KMS-11 (cell line): ENCODE results near the gene RSPH1.

Experiments
- H2AFZ ChIP-seq: fragments of 200-600 bp; sonication (generic); 2 replicates; pipeline ENCODE4 v1.6.1; 2016; ENCODE audit warnings: antibody characterized with exemption, mixed run types, low read depth
- H3K27ac ChIP-seq: fragments of 200-600 bp; sonication (generic); 2 replicates; pipeline ENCODE4 v1.6.1; 2016; ENCODE audit warnings: mild to moderate bottlenecking, mixed run types
- H3K27me3 ChIP-seq: fragments of 200-600 bp; sonication (generic); 2 replicates; pipeline ENCODE4 v1.6.1; 2017; ENCODE audit warnings: mild to moderate bottlenecking, low read depth, mixed run types, moderate library complexity; ENCODE audit not compliant: insufficient read depth
- H3K36me3 ChIP-seq: fragments of 200-600 bp; sonication (generic); 2 replicates; pipeline ENCODE4 v1.6.1; 2017; ENCODE audit warnings: mild to moderate bottlenecking, mixed run types; ENCODE audit not compliant: insufficient read depth
- H3K4me1 ChIP-seq: fragments of 200-600 bp; sonication (generic); 2 replicates; pipeline ENCODE4 v1.6.1; 2016; ENCODE audit warnings: mild to moderate bottlenecking, low read depth, mixed run types; ENCODE audit not compliant: poor library complexity, severe bottlenecking
- H3K4me2 ChIP-seq: fragments of 200-600 bp; sonication (generic); 2 replicates; pipeline ENCODE4 v1.7.0; 2016; ENCODE audit warnings: mild to moderate bottlenecking, mixed run types
- H3K4me3 ChIP-seq: fragments of 200-600 bp; sonication (generic); IDR thresholded peaks from 2 replicates; pipeline ENCODE4 v1.6.1; 2017; ENCODE audit warnings: low read depth, low read length, mixed read lengths; ENCODE audit not compliant: insufficient read depth
- H3K79me2 ChIP-seq: fragments of 200-600 bp; sonication (generic); 2 replicates; pipeline ENCODE4 v1.6.1; 2016; ENCODE audit warnings: low read depth, mixed run types; ENCODE audit not compliant: insufficient read depth
- H3K9ac ChIP-seq: fragments of 200-600 bp; sonication (generic); 2 replicates; pipeline ENCODE4 v1.6.1; 2016; ENCODE audit warnings: mild to moderate bottlenecking, mixed run types
- H4K20me1 ChIP-seq: fragments of 200-600 bp; sonication (generic); 2 replicates; pipeline ENCODE4 v1.6.1; 2016; ENCODE audit warnings: mild to moderate bottlenecking, mixed run types; ENCODE audit not compliant: insufficient read depth
- CTCF ChIP-seq: fragments of 200-600 bp; sonication (generic); conservative IDR thresholded peaks from 2 replicates; pipeline ENCODE4 v1.6.1; 2017; ENCODE audit warnings: low read depth, mild to moderate bottlenecking, antibody characterized with exemption, low read length, moderate library complexity, mixed read lengths

The RSPH1 gene

GRCh38 chr21:42447182-42447581 is 48.8 kb downstream of the RSPH1 start:
- Histone ChIP-seq H3K4me3 (no peak overlapping the region), H3K36me3 (no peaks in the 10 kb centered on the region), H3K4me1 (no peaks in the 10 kb centered on the region), H2AFZ (no peak overlapping the region), H3K27me3 (peaks cover 13% of the 10 kb centered on the region), H3K9ac (no peak overlapping the region), H3K4me2 (no peak overlapping the region), H3K79me2 (no peaks in the 10 kb centered on the region), H4K20me1 (no peaks in the 10 kb centered on the region), H3K27ac (no peak overlapping the region)
- TF ChIP-seq CTCF: no peak

- H3K36me3 ChIP-seq: no peaks in the 10 kb centered on the region
- no peaks in the 10 kb centered on the region for H3K4me1 ChIP-seq
- no peak overlapping the region for H3K27ac ChIP-seq
- peaks cover 13% of the 10 kb centered on the region for H3K27me3 ChIP-seq
- TF ChIP-seq CTCF: no peak
- no peak overlapping the region for H3K4me2 ChIP-seq
- no peak overlapping the region for H3K4me3 ChIP-seq
- no peak overlapping the region for H3K9ac ChIP-seq
- no peak overlapping the region for H2AFZ ChIP-seq
- H4K20me1 ChIP-seq: no peaks in the 10 kb centered on the region
- H3K79me2 ChIP-seq: no peaks in the 10 kb centered on the region
These were observed 49.5 kb downstream of the RSPH1 start for GRCh38 chr21:42446531-42446930.

- Histone ChIP-seq H3K9ac (no peak overlapping the region), H3K27ac (no peak overlapping the region), H2AFZ (no peak overlapping the region), H3K27me3 (peaks cover 13% of the 10 kb centered on the region), H3K79me2 (no peaks in the 10 kb centered on the region), H3K4me2 (no peak overlapping the region), H4K20me1 (no peaks in the 10 kb centered on the region), H3K4me3 (no peak overlapping the region), H3K4me1 (no peaks in the 10 kb centered on the region), H3K36me3 (no peaks in the 10 kb centered on the region)
- no peak for TF ChIP-seq CTCF
These were observed 50.7 kb downstream of the RSPH1 start for GRCh38 chr21:42445311-42445710.

- Histone ChIP-seq H3K4me3 (no peak overlapping the region), H3K79me2 (no peaks in the 10 kb centered on the region), H3K27ac (no peak overlapping the region), H4K20me1 (no peaks in the 10 kb centered on the region), H3K27me3 (peaks cover 13% of the 10 kb centered on the region), H2AFZ (no peak overlapping the region), H3K4me2 (no peak overlapping the region), H3K9ac (no peak overlapping the region), H3K36me3 (no peaks in the 10 kb centered on the region), H3K4me1 (no peaks in the 10 kb centered on the region)
- TF ChIP-seq CTCF: no peak
These were observed 51.3 kb downstream of the RSPH1 start for GRCh38 chr21:42444745-42445059.
